ENCODE results near the gene MACF1. TPM values are rescaled to one million over a fixed set of nuclear protein-coding genes. Genes with fewer than 3 reads are reported as not detected.
A peak's percentile ranks its signal among the peaks of the same experiment; 100 is the strongest.

The MACF1 gene
- polyA plus RNA-seq, 3 donors: 32.3 to 63.1 (median 61.9) TPM

GRCh38 chr1:39369565-39369964 is 165.1 kb downstream of the MACF1 start:
- H3K27ac ChIP-seq (ENCODE audit: low read depth, low read length): no peak overlapping the region
- WGBS, 3 donors: 86 to 93% (median 89%) methylated on average over 4 of the region's 4 CpGs

- WGBS, 3 donors: 77 to 88% (median 86%) methylated on average over 1 of the region's 1 CpG
- no peak overlapping the region for H3K27ac ChIP-seq (ENCODE audit: low read depth, low read length)
Measured at GRCh38 chr1:39370602-39371001, 166.1 kb downstream of the MACF1 start.

GRCh38 chr1:39372105-39372504 is 167.6 kb downstream of the MACF1 start:
- H3K27ac ChIP-seq (ENCODE audit: low read depth, low read length): no peak overlapping the region

- H3K27ac ChIP-seq (ENCODE audit: low read depth, low read length): no peak overlapping the region
- 92 to 97% (median 95%) methylated on average over 7 of the region's 7 CpGs for WGBS, 3 donors
Measured at GRCh38 chr1:39376656-39377055, 172.2 kb downstream of the MACF1 start.

GRCh38 chr1:39378377-39378776 is 173.9 kb downstream of the MACF1 start:
- H3K27ac ChIP-seq (ENCODE audit: low read depth, low read length): no peak overlapping the region
- 14 to 45% (median 29%) methylated on average over 2 of the region's 2 CpGs for WGBS, 3 donors

GRCh38 chr1:39379187-39379586 is 174.7 kb downstream of the MACF1 start:
- WGBS, 3 donors: 73 to 79% (median 78%) methylated on average over 2 of the region's 2 CpGs

GRCh38 chr1:39380036-39380435 is 175.5 kb downstream of the MACF1 start:
- no peak overlapping the region for H3K27ac ChIP-seq (ENCODE audit: low read depth, low read length)

More at GRCh38 chr1:39379187-39379586, 174.7 kb downstream of the MACF1 start:
- H3K27ac ChIP-seq (ENCODE audit: low read depth, low read length): no peak overlapping the region

GRCh38 chr1:39381839-39382238 is 177.3 kb downstream of the MACF1 start:
- H3K27ac ChIP-seq (ENCODE audit: low read depth, low read length): no peak overlapping the region
- WGBS, 3 donors: 67 to 90% (median 76%) methylated on average over 5 of the region's 5 CpGs

GRCh38 chr1:39384305-39384704 is 179.8 kb downstream of the MACF1 start:
- H3K27ac ChIP-seq (ENCODE audit: low read depth, low read length): no peak overlapping the region
- 81 to 89% (median 88%) methylated on average over 2 of the region's 2 CpGs for WGBS, 3 donors

GRCh38 chr1:39385067-39385988 is 180.8 kb downstream of the MACF1 start:
- WGBS, 3 donors: 76 to 86% (median 83%) methylated on average over 16 of the region's 16 CpGs

GRCh38 chr1:39386997-39387396 is 182.5 kb downstream of the MACF1 start:
- peak overlapping the region; percentile 1 for H3K27ac ChIP-seq (ENCODE audit: low read depth, low read length)
- WGBS, 3 donors: 52 to 95% (median 86%) methylated on average over 5 of the region's 5 CpGs

More at GRCh38 chr1:39385067-39385988, 180.8 kb downstream of the MACF1 start:
- H3K27ac ChIP-seq (ENCODE audit: low read depth, low read length): no peak overlapping the region

GRCh38 chr1:39387452-39387851 is 183.0 kb downstream of the MACF1 start:
- 94 to 95% (median 94%) methylated on average over 4 of the region's 4 CpGs for WGBS, 3 donors
- peak overlapping the region; percentile 1 for H3K27ac ChIP-seq (ENCODE audit: low read depth, low read length)

GRCh38 chr1:39391691-39392679 is 187.5 kb downstream of the MACF1 start:
- peak overlapping the region; percentile 60 for H3K27ac ChIP-seq (ENCODE audit: low read depth, low read length)
- 38 to 42% (median 38%) methylated on average over 5 of the region's 5 CpGs for WGBS, 3 donors

GRCh38 chr1:39392851-39393573 is 188.5 kb downstream of the MACF1 start:
- 48 to 57% (median 50%) methylated on average over 4 of the region's 4 CpGs for WGBS, 3 donors
- peak overlapping the region; percentile 51 for H3K27ac ChIP-seq (ENCODE audit: low read depth, low read length)

GRCh38 chr1:39393645-39394044 is 189.2 kb downstream of the MACF1 start:
- no peak overlapping the region for H3K27ac ChIP-seq (ENCODE audit: low read depth, low read length)
- 90 to 97% (median 94%) methylated on average over 11 of the region's 11 CpGs for WGBS, 3 donors

- WGBS, 3 donors: 66 to 84% (median 76%) methylated on average over 6 of the region's 6 CpGs
- no peak overlapping the region for H3K27ac ChIP-seq (ENCODE audit: low read depth, low read length)
Measured at GRCh38 chr1:39394059-39394458, 189.6 kb downstream of the MACF1 start.

GRCh38 chr1:39394598-39394997 is 190.1 kb downstream of the MACF1 start:
- 4 to 35% (median 32%) methylated on average over 3 of the region's 3 CpGs for WGBS, 3 donors
- H3K27ac ChIP-seq (ENCODE audit: low read depth, low read length): no peak overlapping the region

- WGBS, 3 donors: 4 to 11% (median 10%) methylated on average over 1 of the region's 1 CpG
Measured at GRCh38 chr1:39395357-39395831, 190.9 kb downstream of the MACF1 start.

More at GRCh38 chr1:39395357-39395831, 190.9 kb downstream of the MACF1 start:
- no peak overlapping the region for H3K27ac ChIP-seq (ENCODE audit: low read depth, low read length)
